Parathyroid adenoma (tissue), 2 donors: ENCODE data around the gene TP73.

Source experiments
- H2AFZ ChIP-seq: fragments of 300-600 bp; sonication (generic); one replicate; pipeline ENCODE4 v1.7.0; 2017; ENCODE audit warnings: antibody characterized with exemption, mild to moderate bottlenecking
- H3K27ac ChIP-seq: fragments of 300-600 bp; sonication (generic); one replicate; pipeline ENCODE4 v1.7.0; 2017
- H3K27me3 ChIP-seq: fragments of 300-600 bp; sonication (generic); one replicate; pipeline ENCODE4 v1.7.0; 2017; ENCODE audit warnings: low read length; ENCODE audit not compliant: control insufficient read depth, insufficient read depth
- H3K36me3 ChIP-seq: fragments of 300-600 bp; sonication (generic); one replicate; pipeline ENCODE4 v1.7.0; 2017; ENCODE audit warnings: low read length; ENCODE audit not compliant: control insufficient read depth, insufficient read depth
- H3K4me1 ChIP-seq: fragments of 300-600 bp; sonication (generic); one replicate; pipeline ENCODE4 v1.7.0; 2017; ENCODE audit warnings: control low read depth
- H3K4me2 ChIP-seq: fragments of 300-600 bp; sonication (generic); one replicate; pipeline ENCODE4 v1.7.0; 2017; ENCODE audit warnings: low read length
- H3K4me3 ChIP-seq: fragments of 300-600 bp; sonication (generic); one replicate; pipeline ENCODE4 v1.7.0; 2017; ENCODE audit warnings: low read depth, low read length
- H3K79me2 ChIP-seq: fragments of 300-600 bp; sonication (generic); one replicate; pipeline ENCODE4 v1.7.0; 2017; ENCODE audit warnings: control low read depth
- H3K9ac ChIP-seq: fragments of 300-600 bp; sonication (generic); one replicate; pipeline ENCODE4 v1.7.0; 2017; ENCODE audit warnings: mild to moderate bottlenecking
- H3K9me3 ChIP-seq: fragments of 300-600 bp; sonication (generic); one replicate; pipeline ENCODE4 v1.7.0; 2017; ENCODE audit warnings: low read length; ENCODE audit not compliant: control insufficient read depth
- TF ChIP-seq, protein P1 (sequence below): fragments of 300-600 bp; sonication (generic); IDR thresholded peaks from one replicate; pipeline ENCODE4 v1.7.0; 2017; ENCODE audit warnings: antibody characterized with exemption, mild to moderate bottlenecking
- donor health status: primary hyperparathyroidism.

Gene TP73

DNA sequence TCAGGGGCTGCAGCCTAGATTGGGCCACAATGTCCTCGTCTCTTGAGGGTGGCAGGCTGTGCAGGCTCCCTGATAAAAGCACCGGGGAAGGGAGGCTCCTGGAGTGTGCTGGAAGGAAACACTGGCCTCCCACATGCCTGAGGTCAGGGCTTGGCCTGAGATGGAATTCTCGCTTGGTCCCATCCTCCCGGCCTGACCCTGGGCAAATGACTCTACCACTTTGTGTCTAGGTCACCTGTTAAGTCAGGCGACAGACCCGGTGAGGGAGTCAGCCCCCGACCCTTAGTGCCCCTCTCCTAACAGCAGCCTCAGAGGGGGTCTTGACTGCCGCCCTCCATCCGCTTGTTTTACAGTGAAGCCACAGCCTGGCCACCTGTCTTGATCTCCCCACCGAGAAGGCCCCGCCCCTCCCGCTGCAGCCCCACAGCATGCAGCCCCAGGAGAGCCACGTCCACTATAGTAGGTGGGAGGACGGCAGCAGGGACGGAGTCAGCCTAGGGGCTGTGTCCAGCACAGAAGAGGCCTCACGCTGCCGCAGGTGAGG, 122.7 kb downstream of the TP73 start:
- H3K9ac ChIP-seq: no peak overlapping the region

DNA sequence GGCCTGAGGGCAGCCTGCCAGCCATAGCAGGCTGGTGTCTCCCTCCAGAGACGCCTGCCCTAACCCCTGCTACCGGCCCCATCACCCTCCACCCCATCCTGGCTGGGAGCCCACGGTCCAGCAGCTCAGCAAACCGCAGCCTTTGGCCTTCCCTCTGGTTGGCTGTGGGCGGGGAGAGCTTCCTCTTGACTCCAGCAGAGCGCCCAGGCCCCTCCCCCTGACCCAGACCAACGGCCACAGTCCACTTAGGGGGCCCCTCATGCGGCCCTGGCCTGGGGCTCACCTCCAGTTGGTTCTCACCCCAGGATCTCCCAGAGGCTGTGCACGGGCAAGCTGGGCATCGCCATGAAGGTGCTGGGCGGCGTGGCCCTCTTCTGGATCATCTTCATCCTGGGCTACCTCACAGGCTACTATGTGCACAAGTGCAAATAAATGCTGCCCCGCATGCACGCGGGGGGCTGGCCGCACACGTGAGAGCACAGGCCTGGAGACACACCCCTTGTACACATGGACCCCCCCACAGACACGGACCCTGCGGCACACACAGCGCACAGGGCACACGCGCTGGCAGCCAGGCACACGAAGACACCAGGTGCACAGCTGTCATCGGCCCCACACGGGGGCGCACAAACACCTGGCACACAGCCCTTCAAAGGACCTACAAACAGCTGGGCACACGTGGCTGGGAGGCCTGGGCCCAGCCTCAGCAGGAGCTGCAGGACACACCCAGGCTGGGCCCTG, 123.3 kb downstream of the TP73 start:
- Histone ChIP-seq H2AFZ (no peak overlapping the region), H3K4me2 (no peak overlapping the region), H3K4me3 (no peak overlapping the region), H3K9ac (no peak overlapping the region), H3K27me3 (no peaks in the 10 kb centered on the region), H3K4me1 (no peaks in the 10 kb centered on the region), H3K9me3 (no peaks in the 10 kb centered on the region), H3K36me3 (no peaks in the 10 kb centered on the region), H3K27ac (no peak overlapping the region), H3K79me2 (no peaks in the 10 kb centered on the region)
- TF ChIP-seq, protein P1, sequence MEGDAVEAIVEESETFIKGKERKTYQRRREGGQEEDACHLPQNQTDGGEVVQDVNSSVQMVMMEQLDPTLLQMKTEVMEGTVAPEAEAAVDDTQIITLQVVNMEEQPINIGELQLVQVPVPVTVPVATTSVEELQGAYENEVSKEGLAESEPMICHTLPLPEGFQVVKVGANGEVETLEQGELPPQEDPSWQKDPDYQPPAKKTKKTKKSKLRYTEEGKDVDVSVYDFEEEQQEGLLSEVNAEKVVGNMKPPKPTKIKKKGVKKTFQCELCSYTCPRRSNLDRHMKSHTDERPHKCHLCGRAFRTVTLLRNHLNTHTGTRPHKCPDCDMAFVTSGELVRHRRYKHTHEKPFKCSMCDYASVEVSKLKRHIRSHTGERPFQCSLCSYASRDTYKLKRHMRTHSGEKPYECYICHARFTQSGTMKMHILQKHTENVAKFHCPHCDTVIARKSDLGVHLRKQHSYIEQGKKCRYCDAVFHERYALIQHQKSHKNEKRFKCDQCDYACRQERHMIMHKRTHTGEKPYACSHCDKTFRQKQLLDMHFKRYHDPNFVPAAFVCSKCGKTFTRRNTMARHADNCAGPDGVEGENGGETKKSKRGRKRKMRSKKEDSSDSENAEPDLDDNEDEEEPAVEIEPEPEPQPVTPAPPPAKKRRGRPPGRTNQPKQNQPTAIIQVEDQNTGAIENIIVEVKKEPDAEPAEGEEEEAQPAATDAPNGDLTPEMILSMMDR: peak; percentile 11

More for the DNA sequence above, 122.7 kb downstream of the TP73 start:
- no peak overlapping the region for H3K4me2 ChIP-seq
- H3K9me3 ChIP-seq: no peaks in the 10 kb centered on the region
- H3K27me3 ChIP-seq: no peaks in the 10 kb centered on the region
- H3K27ac ChIP-seq: no peak overlapping the region
- TF ChIP-seq, protein P1: no peak
- H2AFZ ChIP-seq: no peak overlapping the region
- no peaks in the 10 kb centered on the region for H3K79me2 ChIP-seq
- H3K36me3 ChIP-seq: no peaks in the 10 kb centered on the region
- H3K4me3 ChIP-seq: no peak overlapping the region
- no peaks in the 10 kb centered on the region for H3K4me1 ChIP-seq

DNA sequence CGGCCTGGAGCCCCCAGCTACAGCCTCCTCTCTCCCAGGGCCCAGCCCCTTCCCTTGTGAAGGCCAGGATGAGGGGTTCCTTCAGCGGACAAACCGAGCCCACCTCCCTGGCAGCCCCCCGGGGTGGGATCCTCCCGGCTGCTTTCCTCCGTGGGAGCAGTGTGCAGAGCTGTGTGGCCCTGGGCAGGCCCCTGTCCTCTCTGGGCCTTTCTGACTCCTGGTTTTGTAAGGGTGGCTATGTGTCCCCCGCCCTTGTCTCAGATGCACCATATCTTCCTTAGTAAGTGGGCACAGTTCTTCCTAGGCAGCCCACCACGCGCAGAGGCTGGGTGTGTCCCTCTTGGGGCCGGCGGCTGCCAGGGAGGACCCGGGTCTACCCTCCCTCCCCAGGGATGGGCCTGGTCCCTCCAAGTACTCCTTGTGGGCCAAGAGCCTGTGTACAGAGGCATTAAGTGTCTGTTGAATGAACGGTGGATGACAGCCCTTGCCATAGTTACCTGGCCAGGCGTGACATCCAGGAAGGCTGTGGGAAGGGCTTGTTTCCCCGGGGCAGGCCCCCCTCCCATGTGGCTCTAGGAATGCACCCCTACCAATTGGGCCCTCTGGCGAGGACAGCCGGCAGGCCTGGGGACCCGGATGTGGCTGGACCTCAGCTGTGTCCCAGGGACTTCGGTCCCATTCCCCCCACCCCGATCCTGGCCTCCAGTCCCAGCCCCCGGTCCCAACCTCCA, 124.1 kb downstream of the TP73 start:
- no peak overlapping the region for H2AFZ ChIP-seq
- no peaks in the 10 kb centered on the region for H3K79me2 ChIP-seq
- H3K9ac ChIP-seq: no peak overlapping the region
- H3K9me3 ChIP-seq: no peaks in the 10 kb centered on the region
- H3K27ac ChIP-seq: no peak overlapping the region
- no peak overlapping the region for H3K4me3 ChIP-seq
- no peaks in the 10 kb centered on the region for H3K36me3 ChIP-seq
- H3K4me1 ChIP-seq: no peaks in the 10 kb centered on the region
- no peaks in the 10 kb centered on the region for H3K27me3 ChIP-seq
- TF ChIP-seq, protein P1: no peak
- no peak overlapping the region for H3K4me2 ChIP-seq

DNA sequence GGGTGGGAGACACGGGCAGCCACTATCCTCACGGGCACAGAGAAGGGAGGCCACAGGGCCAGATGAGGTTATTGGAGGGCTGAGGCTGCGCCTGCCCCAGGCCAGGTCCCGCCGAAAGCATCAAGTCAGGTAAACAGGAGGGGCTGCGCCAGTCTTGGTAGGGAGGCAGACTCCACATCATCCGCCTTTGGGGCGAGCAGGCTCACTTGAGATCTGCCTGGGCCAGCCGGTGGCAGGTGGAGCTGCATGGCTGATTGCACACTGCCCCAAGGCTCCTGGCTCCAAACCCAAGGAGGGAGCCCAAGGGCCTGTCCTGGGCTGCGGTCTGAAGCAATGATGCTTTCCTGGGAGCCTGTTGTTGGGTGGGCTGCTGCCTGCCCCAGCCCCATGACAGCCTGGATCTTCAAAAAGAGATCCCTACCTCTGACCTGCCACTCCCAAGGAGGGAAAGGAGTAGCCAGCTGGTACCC, 124.8 kb downstream of the TP73 start:
- Histone ChIP-seq H3K79me2 (no peaks in the 10 kb centered on the region), H3K4me2 (no peak overlapping the region), H3K9ac (no peak overlapping the region), H3K27ac (no peak overlapping the region), H3K36me3 (no peaks in the 10 kb centered on the region), H2AFZ (no peak overlapping the region), H3K4me3 (no peak overlapping the region), H3K4me1 (no peaks in the 10 kb centered on the region), H3K9me3 (no peaks in the 10 kb centered on the region), H3K27me3 (no peaks in the 10 kb centered on the region)
- TF ChIP-seq, protein P1: no peak
